Measurements from ENCODE around the gene IDI1. TPM values are rescaled to one million over a fixed set of nuclear protein-coding genes. Genes with fewer than 3 reads are reported as not detected.

The IDI1 gene
- total and polyA plus RNA-seq, 11 donors = 9.1 to 44.8 (median 18.4) TPM

GRCh38 chr10:1029838-1030237 lies 19.1 kb downstream of the IDI1 start:
- Histone ChIP-seq H3K27ac (no peak overlapping the region), H3K9me3 (no peaks in the 10 kb centered on the region), H3K4me1 (peaks cover 0 to 16% (median 0%) of the 10 kb centered on the region in 12 donors), H3K4me3 (no peak overlapping the region), H3K36me3 (no peaks in the 10 kb centered on the region), H3K27me3 (no peaks in the 10 kb centered on the region)
- 96 to 97% (median 96%) methylated on average over 7 of the region's 7 CpGs for WGBS, 4 donors
- ATAC-seq (no peak), DNase-seq (no peak)
- TF ChIP-seq, protein P1, sequence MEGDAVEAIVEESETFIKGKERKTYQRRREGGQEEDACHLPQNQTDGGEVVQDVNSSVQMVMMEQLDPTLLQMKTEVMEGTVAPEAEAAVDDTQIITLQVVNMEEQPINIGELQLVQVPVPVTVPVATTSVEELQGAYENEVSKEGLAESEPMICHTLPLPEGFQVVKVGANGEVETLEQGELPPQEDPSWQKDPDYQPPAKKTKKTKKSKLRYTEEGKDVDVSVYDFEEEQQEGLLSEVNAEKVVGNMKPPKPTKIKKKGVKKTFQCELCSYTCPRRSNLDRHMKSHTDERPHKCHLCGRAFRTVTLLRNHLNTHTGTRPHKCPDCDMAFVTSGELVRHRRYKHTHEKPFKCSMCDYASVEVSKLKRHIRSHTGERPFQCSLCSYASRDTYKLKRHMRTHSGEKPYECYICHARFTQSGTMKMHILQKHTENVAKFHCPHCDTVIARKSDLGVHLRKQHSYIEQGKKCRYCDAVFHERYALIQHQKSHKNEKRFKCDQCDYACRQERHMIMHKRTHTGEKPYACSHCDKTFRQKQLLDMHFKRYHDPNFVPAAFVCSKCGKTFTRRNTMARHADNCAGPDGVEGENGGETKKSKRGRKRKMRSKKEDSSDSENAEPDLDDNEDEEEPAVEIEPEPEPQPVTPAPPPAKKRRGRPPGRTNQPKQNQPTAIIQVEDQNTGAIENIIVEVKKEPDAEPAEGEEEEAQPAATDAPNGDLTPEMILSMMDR (IDR thresholded peaks at IDR 0.05) = no peak
- TF ChIP-seq POLR2A (IDR thresholded peaks at IDR 0.05) = no peak
- intact Hi-C loops (cut with DNase I) = no loop called here

- TF ChIP-seq POLR2A (IDR thresholded peaks at IDR 0.05) = no peak
- TF ChIP-seq, protein P1 (IDR thresholded peaks at IDR 0.05) = no peak
- Histone ChIP-seq H3K4me3 (no peak overlapping the region), H3K9me3 (no peaks in the 10 kb centered on the region), H3K36me3 (no peaks in the 10 kb centered on the region), H3K27ac (peak overlapping the region in 10 of 12 donors; percentile 35 to 81 (median 64)), H3K27me3 (no peaks in the 10 kb centered on the region), H3K4me1 (peaks cover 0 to 5% (median 0%) of the 10 kb centered on the region in 12 donors)
- no peak for DNase-seq
- WGBS, 4 donors = 50 to 66% (median 53%) methylated on average over 6 of the region's 6 CpGs
- intact Hi-C loops (cut with DNase I) = no loop called here
- peak in 3 of 4 donors; percentile 62 to 68 (median 63) for ATAC-seq
These were observed 22.3 kb downstream of the IDI1 start for GRCh38 chr10:1026578-1026977.

DNA sequence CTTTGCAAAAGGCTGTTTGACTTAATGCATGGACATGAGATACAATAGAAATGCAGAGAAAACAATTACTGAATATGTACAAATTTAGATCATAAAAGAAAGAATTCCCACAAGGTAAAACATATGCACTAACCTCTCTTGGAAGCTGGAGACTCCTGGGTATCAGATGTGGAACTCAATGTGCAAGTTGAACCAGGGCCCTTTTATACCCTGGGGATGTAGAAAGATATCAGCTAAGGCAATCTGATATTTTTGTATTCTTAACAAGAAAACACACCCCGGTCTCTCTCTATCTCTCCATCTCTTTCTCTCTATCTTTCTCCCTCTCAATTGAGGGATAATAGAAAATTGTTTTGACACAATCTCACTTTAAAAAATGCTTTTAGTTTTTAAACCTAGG lies 23.2 kb downstream of the IDI1 start, which contains the start of gene IDI2:
Gene IDI2 (minus strand): TSS at position 177 of the 400 bp plus-strand sequence. CDS start 1,136 bp downstream, outside the sequence.
- Histone ChIP-seq H3K36me3 (no peaks in the 10 kb centered on the region), H3K4me3 (no peak within 1 kb of the TSS), H3K9me3 (no peaks in the 10 kb centered on the region)

GRCh38 chr10:1024103-1024502 lies 24.8 kb downstream of the IDI1 start:
- H3K9me3 ChIP-seq = no peaks in the 10 kb centered on the region
- peaks cover 0 to 15% (median 9%) of the 10 kb centered on the region in 9 donors for H3K36me3 ChIP-seq
- DNase-seq (no peak), ATAC-seq (no peak)
- 90 to 92% (median 91%) methylated on average over 12 of the region's 12 CpGs for WGBS, 4 donors
- H3K4me1 ChIP-seq = peaks cover 0 to 5% (median 0%) of the 10 kb centered on the region in 12 donors
- TF ChIP-seq, protein P1 (IDR thresholded peaks at IDR 0.05) = no peak
- no peak for TF ChIP-seq POLR2A (IDR thresholded peaks at IDR 0.05)
- no peaks in the 10 kb centered on the region for H3K27me3 ChIP-seq
- H3K4me3 ChIP-seq = no peak overlapping the region
- intact Hi-C loops (cut with DNase I) = no loop called here
- H3K27ac ChIP-seq = no peak overlapping the region

More for the DNA sequence above, 23.2 kb downstream of the IDI1 start, which contains the start of gene IDI2:
- Histone ChIP-seq H3K4me1 (peaks cover 0 to 5% (median 0%) of the 10 kb centered on the region in 12 donors), H3K27ac (peak within 1 kb of the TSS in 10 of 12 donors; percentile 35 to 81 (median 64)), H3K27me3 (no peaks in the 10 kb centered on the region)
- DNase-seq = no peak
- no peak for ATAC-seq
- TF ChIP-seq POLR2A (IDR thresholded peaks at IDR 0.05) = no peak
- TF ChIP-seq, protein P1 (IDR thresholded peaks at IDR 0.05) = no peak
- intact Hi-C loops (cut with DNase I) = no loop called here
- 64 to 75% (median 68%) methylated on average over 1 of the region's 1 CpG for WGBS, 4 donors
